ENCODE results near the gene PRX. TPM values are rescaled to one million over a fixed set of nuclear protein-coding genes. Genes with fewer than 3 reads are reported as not detected.

The PRX gene
- polyA plus RNA-seq, 1 donor (not counting 4 experiments of a cell fraction or from before 2014, with no cell fraction given), result 0.42 TPM

GRCh38 chr19:40369797-40370196 is 43.4 kb downstream of the PRX start:
- H3K9me3 ChIP-seq (ENCODE audit: control insufficient read depth, low read depth, low read length), result no peaks in the 10 kb centered on the region
- dilution Hi-C loops (cut with MboI; ENCODE audit: extremely low pct_ligation_motif_present, low sequenced_read_pairs), result no loop called here
- FAIRE-seq (no peak), DNase-seq (ENCODE audit: low read depth, low spot score) (no peak)
- no peak overlapping the region for H3K4me2 ChIP-seq (ENCODE audit: control insufficient read depth, extremely low read depth, insufficient read depth, low read depth, low read length)
- H3K4me1 ChIP-seq (ENCODE audit: control insufficient read depth, extremely low read depth, insufficient read depth, low read length), result peaks cover 8% of the 10 kb centered on the region
- H3K9me1 ChIP-seq (ENCODE audit: control insufficient read depth, extremely low read depth, insufficient read depth, low read length), result no peaks in the 10 kb centered on the region
- no peaks in the 10 kb centered on the region for H4K20me1 ChIP-seq (ENCODE audit: control insufficient read depth, extremely low read depth, insufficient read depth, low read length)
- peaks cover 14 to 35% of the 10 kb centered on the region in 2 experiments for H3K36me3 ChIP-seq (ENCODE audit: control insufficient read depth in 2 of 2, extremely low read depth in 1 of 2, insufficient read depth in 2 of 2, low read length in 2 of 2)
- no peak overlapping the region for H3K4me3 ChIP-seq (ENCODE audit: control insufficient read depth in 2 of 3, extremely low read depth in 1 of 3, insufficient read depth in 2 of 3, low read depth in 1 of 3, low read length in 3 of 3)
- TF ChIP-seq EZH2 (IDR thresholded peaks at IDR 0.05; ENCODE audit: low read length), result no peak
- TF ChIP-seq, protein P1, sequence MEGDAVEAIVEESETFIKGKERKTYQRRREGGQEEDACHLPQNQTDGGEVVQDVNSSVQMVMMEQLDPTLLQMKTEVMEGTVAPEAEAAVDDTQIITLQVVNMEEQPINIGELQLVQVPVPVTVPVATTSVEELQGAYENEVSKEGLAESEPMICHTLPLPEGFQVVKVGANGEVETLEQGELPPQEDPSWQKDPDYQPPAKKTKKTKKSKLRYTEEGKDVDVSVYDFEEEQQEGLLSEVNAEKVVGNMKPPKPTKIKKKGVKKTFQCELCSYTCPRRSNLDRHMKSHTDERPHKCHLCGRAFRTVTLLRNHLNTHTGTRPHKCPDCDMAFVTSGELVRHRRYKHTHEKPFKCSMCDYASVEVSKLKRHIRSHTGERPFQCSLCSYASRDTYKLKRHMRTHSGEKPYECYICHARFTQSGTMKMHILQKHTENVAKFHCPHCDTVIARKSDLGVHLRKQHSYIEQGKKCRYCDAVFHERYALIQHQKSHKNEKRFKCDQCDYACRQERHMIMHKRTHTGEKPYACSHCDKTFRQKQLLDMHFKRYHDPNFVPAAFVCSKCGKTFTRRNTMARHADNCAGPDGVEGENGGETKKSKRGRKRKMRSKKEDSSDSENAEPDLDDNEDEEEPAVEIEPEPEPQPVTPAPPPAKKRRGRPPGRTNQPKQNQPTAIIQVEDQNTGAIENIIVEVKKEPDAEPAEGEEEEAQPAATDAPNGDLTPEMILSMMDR (optimal IDR thresholded peaks at IDR 0.05 in 1 of 3, IDR thresholded peaks at IDR 0.05 in 1 of 3, conservative IDR thresholded peaks at IDR 0.05 in 1 of 3; ENCODE audit: extremely low read depth in 1 of 3, insufficient read depth in 2 of 3, low read length in 3 of 3), result no peak
- no peak overlapping the region for H2AFZ ChIP-seq (ENCODE audit: control insufficient read depth, low read length)
- no peak overlapping the region for H3K9ac ChIP-seq (ENCODE audit: control insufficient read depth, extremely low read depth, insufficient read depth, low read length)
- H3K79me2 ChIP-seq (ENCODE audit: control insufficient read depth, insufficient read depth, low read length), result no peaks in the 10 kb centered on the region
- no peaks in the 10 kb centered on the region for H3K27me3 ChIP-seq (ENCODE audit: control insufficient read depth, extremely low read depth, insufficient read depth, low read length)
- H3K27ac ChIP-seq (ENCODE audit: control insufficient read depth, insufficient read depth, low read length), result no peak overlapping the region

GRCh38 chr19:40367577-40368434 is 45.4 kb downstream of the PRX start:
- no peaks in the 10 kb centered on the region for H3K79me2 ChIP-seq (ENCODE audit: control insufficient read depth, insufficient read depth, low read length)
- DNase-seq (ENCODE audit: low read depth, low spot score) (no peak), FAIRE-seq (no peak)
- H3K9me3 ChIP-seq (ENCODE audit: control insufficient read depth, low read depth, low read length), result no peaks in the 10 kb centered on the region
- no peak overlapping the region for H3K9ac ChIP-seq (ENCODE audit: control insufficient read depth, extremely low read depth, insufficient read depth, low read length)
- no peak overlapping the region for H3K27ac ChIP-seq (ENCODE audit: control insufficient read depth, insufficient read depth, low read length)
- peaks cover 11 to 29% of the 10 kb centered on the region in 2 experiments for H3K36me3 ChIP-seq (ENCODE audit: control insufficient read depth in 2 of 2, extremely low read depth in 1 of 2, insufficient read depth in 2 of 2, low read length in 2 of 2)
- no peak overlapping the region for H3K4me3 ChIP-seq (ENCODE audit: control insufficient read depth in 2 of 3, extremely low read depth in 1 of 3, insufficient read depth in 2 of 3, low read depth in 1 of 3, low read length in 3 of 3)
- H3K4me1 ChIP-seq (ENCODE audit: control insufficient read depth, extremely low read depth, insufficient read depth, low read length), result peaks cover 8% of the 10 kb centered on the region
- H3K9me1 ChIP-seq (ENCODE audit: control insufficient read depth, extremely low read depth, insufficient read depth, low read length), result no peaks in the 10 kb centered on the region
- H2AFZ ChIP-seq (ENCODE audit: control insufficient read depth, low read length), result no peak overlapping the region
- no peaks in the 10 kb centered on the region for H3K27me3 ChIP-seq (ENCODE audit: control insufficient read depth, extremely low read depth, insufficient read depth, low read length)
- no peak for TF ChIP-seq EZH2 (IDR thresholded peaks at IDR 0.05; ENCODE audit: low read length)
- TF ChIP-seq, protein P1 (optimal IDR thresholded peaks at IDR 0.05 in 1 of 3, IDR thresholded peaks at IDR 0.05 in 1 of 3, conservative IDR thresholded peaks at IDR 0.05 in 1 of 3; ENCODE audit: extremely low read depth in 1 of 3, insufficient read depth in 2 of 3, low read length in 3 of 3), result no peak
- H4K20me1 ChIP-seq (ENCODE audit: control insufficient read depth, extremely low read depth, insufficient read depth, low read length), result no peaks in the 10 kb centered on the region
- dilution Hi-C loops (cut with MboI; ENCODE audit: extremely low pct_ligation_motif_present, low sequenced_read_pairs), result no loop called here
- no peak overlapping the region for H3K4me2 ChIP-seq (ENCODE audit: control insufficient read depth, extremely low read depth, insufficient read depth, low read depth, low read length)

Data from keratinocyte (primary cell).